Endothelial cell of umbilical vein (primary cell): ENCODE results near the gene MOB2. TPM values are rescaled to one million over a fixed set of nuclear protein-coding genes. Genes with fewer than 3 reads are reported as not detected.

Experiments used
- BruUV-seq: library from RNA; stranded (reverse); fragments of 400-500 nt; replicated peaks from 2 replicates; lab custom pipeline; 2021; lab: Mats Ljungman, UMichigan
- CTCF ChIA-PET: fragments of 300-600, 350-600 bp; sonication (Branson Sonifier 250); formaldehyde crosslinking; loops from one replicate; lab custom pipeline; 2021; ENCODE audit warnings: antibody characterized with exemption, inconsistent platforms; lab: Charles Lee
- POLR2A ChIA-PET: fragments of 300-600, 350-600 bp; sonication (Branson Sonifier 250); formaldehyde crosslinking; loops from one replicate; lab custom pipeline; 2021; ENCODE audit warnings: antibody characterized with exemption, inconsistent platforms; lab: Charles Lee
- DNase-seq: peaks from one replicate; pipeline ENCODE4 v3.0.0-alpha.2; 2011; ENCODE audit warnings: low read depth, low spot score
- FAIRE-seq: peaks from 2 replicates; lab custom pipeline; 2011; peaks lifted over from hg19 to GRCh38; lab: Jason Lieb, UNC
- H2AFZ ChIP-seq: 2 replicates; pipeline ENCODE4 v1.6.0; 2012; ENCODE audit warnings: low read depth, low read length, control low read depth, inconsistent platforms
- H3K27ac ChIP-seq: 2 replicates; pipeline ENCODE4 v1.5.1; 2011; ENCODE audit warnings: low read depth, mild to moderate bottlenecking, control low read depth, low read length, moderate library complexity; ENCODE audit not compliant: insufficient read depth
- H3K27me3 ChIP-seq, 2 experiments: 2 replicates each; pipeline versions ENCODE4 v1.6.0 to v1.6.1; 2011; ENCODE audit warnings: low read length in 2 of 2, mixed read lengths in 1 of 2; ENCODE audit not compliant: control insufficient read depth in 2 of 2, insufficient read depth in 2 of 2
- H3K36me3 ChIP-seq, 2 experiments: 2 replicates in 1 of 2; 3 replicates in 1 of 2; pipeline ENCODE4 v1.5.1; 2011; ENCODE audit warnings: low read length in 2 of 2, mild to moderate bottlenecking in 1 of 2, moderate library complexity in 1 of 2; ENCODE audit not compliant: control insufficient read depth in 2 of 2, insufficient read depth in 2 of 2; ENCODE audit errors: extremely low read depth in 1 of 2
- H3K4me1 ChIP-seq: 3 replicates; pipeline ENCODE4 v1.5.1; 2011; ENCODE audit warnings: mild to moderate bottlenecking, low read length; ENCODE audit not compliant: control insufficient read depth, insufficient read depth; ENCODE audit errors: extremely low read depth
- H3K4me2 ChIP-seq: 2 replicates; pipeline ENCODE4 v1.6.1; 2011; ENCODE audit warnings: low read length, control low read depth, mixed read lengths; ENCODE audit not compliant: insufficient read depth
- H3K4me3 ChIP-seq, 3 experiments: fragments of 200-600 bp in 1 of 3; sonication (generic), shearing (Covaris generic) in 1 of 3; replicated peaks in 1 of 3; 2 replicates each; pipeline ENCODE4 v1.5.1; 2011 to 2016; ENCODE audit warnings: control low read depth in 3 of 3, low read length in 3 of 3, mild to moderate bottlenecking in 2 of 3, inconsistent platforms in 1 of 3, low read depth in 1 of 3, moderate library complexity in 1 of 3; ENCODE audit not compliant: insufficient read depth in 1 of 3
- H3K79me2 ChIP-seq: 2 replicates; pipeline ENCODE4 v1.6.0; 2012; ENCODE audit warnings: low read length, inconsistent platforms; ENCODE audit not compliant: control insufficient read depth, insufficient read depth
- H3K9ac ChIP-seq: replicated peaks from 2 replicates; pipeline ENCODE3; 2011; ENCODE audit warnings: low read length, control low read depth; ENCODE audit not compliant: insufficient read depth; ENCODE audit errors: extremely low read depth
- H3K9me1 ChIP-seq: replicated peaks from 3 replicates; pipeline ENCODE4 v1.6.0; 2011; ENCODE audit warnings: mild to moderate bottlenecking, low read length; ENCODE audit not compliant: control insufficient read depth, insufficient read depth; ENCODE audit errors: extremely low read depth
- H3K9me3 ChIP-seq: replicated peaks from 2 replicates; pipeline ENCODE4 v1.5.1; 2012; ENCODE audit warnings: low read length, inconsistent platforms; ENCODE audit not compliant: control insufficient read depth, insufficient read depth
- H4K20me1 ChIP-seq: replicated peaks from 2 replicates; pipeline ENCODE3; 2011; ENCODE audit warnings: mild to moderate bottlenecking, low read length; ENCODE audit not compliant: control insufficient read depth, insufficient read depth; ENCODE audit errors: extremely low read depth
- CTCF ChIP-seq, 2 donors: IDR thresholded peaks; 1 replicate in 1 of 2; 2 replicates in 1 of 2; pipeline ENCODE4 v1.5.1; 2011; ENCODE audit warnings: low read length in 2 of 2, mild to moderate bottlenecking in 2 of 2, moderate library complexity in 2 of 2, control low read depth in 1 of 2, inconsistent platforms in 1 of 2, low read depth in 1 of 2; ENCODE audit not compliant: insufficient read depth in 1 of 2; ENCODE audit errors: extremely low read depth in 1 of 2
- EZH2 ChIP-seq: IDR thresholded peaks from 2 replicates; pipeline ENCODE4 v1.6.1; 2012; ENCODE audit warnings: borderline replicate concordance, low read depth, mild to moderate bottlenecking, moderate library complexity, low read length, inconsistent platforms; ENCODE audit not compliant: severe bottlenecking
- FOS ChIP-seq: IDR thresholded peaks from 2 replicates; pipeline ENCODE4 v1.6.1; 2011; ENCODE audit warnings: mild to moderate bottlenecking, low read length, moderate library complexity, borderline replicate concordance; ENCODE audit not compliant: insufficient read depth
- GATA2 ChIP-seq: IDR thresholded peaks from 2 replicates; pipeline ENCODE4 v1.7.0; 2011; ENCODE audit warnings: low read depth, mild to moderate bottlenecking, moderate library complexity, mixed read lengths, low read length; ENCODE audit not compliant: insufficient read length, insufficient read depth
- JUN ChIP-seq: IDR thresholded peaks from 2 replicates; pipeline ENCODE4 v1.6.1; 2011; ENCODE audit warnings: borderline replicate concordance, low read depth; ENCODE audit not compliant: insufficient read length, insufficient read depth
- MAX ChIP-seq: IDR thresholded peaks from 2 replicates; pipeline ENCODE4 v1.6.1; 2011; ENCODE audit not compliant: insufficient read depth, insufficient read length
- MYC ChIP-seq: IDR thresholded peaks from one replicate; pipeline ENCODE4 v1.6.1; 2011; ENCODE audit warnings: mild to moderate bottlenecking, low read depth, low read length
- POLR2A ChIP-seq: IDR thresholded peaks from 2 replicates; pipeline ENCODE4 v1.6.1; 2012; ENCODE audit warnings: low read depth, mild to moderate bottlenecking, control low read depth, low read length
- POLR2AphosphoS5 ChIP-seq: IDR thresholded peaks from 2 replicates; pipeline ENCODE4 v1.6.1; 2012; ENCODE audit warnings: low read depth, mild to moderate bottlenecking, control low read depth, low read length, moderate library complexity; ENCODE audit not compliant: insufficient read depth
- dilution Hi-C: fragments of 300-500 bp; cut with MboI; formaldehyde crosslinking; loops from one replicate; pipeline ENCODE4 v1.15.0; 2019; ENCODE audit warnings: low sequenced_read_pairs; ENCODE audit not compliant: extremely low pct_ligation_motif_present
- intact Hi-C: fragments of 100-400 bp; cut with micrococcal nuclease; formaldehyde crosslinking; loops from one replicate; pipeline ENCODE4 v1.10.0; 2022
- polyA plus RNA-seq, 4 experiments: library from polyadenylated mRNA; depleted of rRNA in 3 of 4; stranded (reverse) in 3 of 4; unstranded in 1 of 4; fragments of >200 nt; gene quantifications; 2 replicates each; pipeline versions ENCODE4 v1.2.1 to v1.2.3, GENCODE V29; 2011 to 2012; ENCODE audit warnings: missing spikeins in 1 of 4
- total RNA-seq: library from RNA; stranded (reverse); gene quantifications from 2 replicates; pipeline ENCODE4 v1.2.3, GENCODE V29; 2021

MOB2 gene
- total and polyA plus RNA-seq, 2 donors (not counting 3 experiments of a cell fraction or from before 2014, with no cell fraction given), result 38.2 to 50.6 TPM

GRCh38 chr11:1529774-1530173, 43.2 kb upstream of the MOB2 start:
- dilution Hi-C loops (no loop called here), intact Hi-C loops (no loop called here)
- H3K36me3 ChIP-seq, result peaks cover 0 to 2% of the 10 kb centered on the region in 2 experiments
- no peak overlapping the region for H3K27ac ChIP-seq
- H3K9me3 ChIP-seq, result no peaks in the 10 kb centered on the region
- H3K9me1 ChIP-seq, result no peaks in the 10 kb centered on the region
- TF ChIP-seq POLR2A, result no peak
- no peak for TF ChIP-seq MAX
- TF ChIP-seq MYC, result no peak
- TF ChIP-seq POLR2AphosphoS5, result no peak
- no peak for TF ChIP-seq JUN
- TF ChIP-seq GATA2, result no peak
- TF ChIP-seq CTCF (IDR thresholded peaks at IDR 0.05; ENCODE audit: extremely low read depth in 1 of 2, insufficient read depth in 1 of 2, low read depth in 1 of 2, low read length in 2 of 2), result no peak
- no peak for TF ChIP-seq EZH2
- TF ChIP-seq FOS, result no peak
- ChIA-PET CTCF (interaction anchor here (1.0 kb wide), 1 partner anchor 45 kb away, joined by 3 read pairs; no protein-coding TSS in a partner anchor), POLR2A (no interaction called here)
- H2AFZ ChIP-seq, result no peak overlapping the region
- FAIRE-seq (no peak), DNase-seq (no peak)
- BruUV-seq, result no TSS peak
- H3K4me3 ChIP-seq, result no peak overlapping the region
- no peaks in the 10 kb centered on the region for H4K20me1 ChIP-seq
- H3K27me3 ChIP-seq, result no peaks in the 10 kb centered on the region
- H3K4me1 ChIP-seq, result no peaks in the 10 kb centered on the region
- H3K4me2 ChIP-seq, result no peak overlapping the region
- H3K9ac ChIP-seq, result no peak overlapping the region
- H3K79me2 ChIP-seq, result peaks cover 63% of the 10 kb centered on the region
